WI38 (cell line): ENCODE data around the gene ZZZ3.
"Not testable (repeated sequence)": the region's sequence is repeated elsewhere in the genome, so short reads cannot be mapped to it uniquely, and the experiment has no call there.

Experiments
- H3K4me3 ChIP-seq: 2 replicates; pipeline ENCODE4 v1.5.1; 2011; ENCODE audit warnings: low read depth, mild to moderate bottlenecking, control low read depth, low read length
- TF ChIP-seq, protein P1 (sequence below): IDR thresholded peaks from 2 replicates; pipeline ENCODE4 v1.5.1; 2012; ENCODE audit warnings: low read depth, mild to moderate bottlenecking, control low read depth, low read length

Gene ZZZ3

DNA sequence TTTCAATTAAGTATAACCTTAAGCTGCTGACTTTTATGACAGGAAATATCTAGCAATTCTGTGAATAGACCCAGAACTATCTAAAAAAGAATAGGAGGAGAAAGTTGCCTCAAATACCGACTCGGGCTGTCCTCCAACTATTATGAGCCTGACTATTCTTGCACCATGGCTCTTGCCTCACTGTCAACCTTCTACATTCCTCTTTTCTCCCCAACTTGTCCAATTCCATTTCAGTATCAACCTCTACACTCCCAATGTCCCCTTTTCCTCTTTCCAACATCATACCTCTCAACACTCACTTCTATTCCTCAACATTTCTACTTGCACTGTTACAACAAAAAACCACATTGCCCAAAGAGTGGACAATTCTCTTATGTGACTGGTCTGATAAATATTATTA, 2.3 kb downstream of the ZZZ3 start:
- no peak overlapping the region for H3K4me3 ChIP-seq
- TF ChIP-seq, protein P1, sequence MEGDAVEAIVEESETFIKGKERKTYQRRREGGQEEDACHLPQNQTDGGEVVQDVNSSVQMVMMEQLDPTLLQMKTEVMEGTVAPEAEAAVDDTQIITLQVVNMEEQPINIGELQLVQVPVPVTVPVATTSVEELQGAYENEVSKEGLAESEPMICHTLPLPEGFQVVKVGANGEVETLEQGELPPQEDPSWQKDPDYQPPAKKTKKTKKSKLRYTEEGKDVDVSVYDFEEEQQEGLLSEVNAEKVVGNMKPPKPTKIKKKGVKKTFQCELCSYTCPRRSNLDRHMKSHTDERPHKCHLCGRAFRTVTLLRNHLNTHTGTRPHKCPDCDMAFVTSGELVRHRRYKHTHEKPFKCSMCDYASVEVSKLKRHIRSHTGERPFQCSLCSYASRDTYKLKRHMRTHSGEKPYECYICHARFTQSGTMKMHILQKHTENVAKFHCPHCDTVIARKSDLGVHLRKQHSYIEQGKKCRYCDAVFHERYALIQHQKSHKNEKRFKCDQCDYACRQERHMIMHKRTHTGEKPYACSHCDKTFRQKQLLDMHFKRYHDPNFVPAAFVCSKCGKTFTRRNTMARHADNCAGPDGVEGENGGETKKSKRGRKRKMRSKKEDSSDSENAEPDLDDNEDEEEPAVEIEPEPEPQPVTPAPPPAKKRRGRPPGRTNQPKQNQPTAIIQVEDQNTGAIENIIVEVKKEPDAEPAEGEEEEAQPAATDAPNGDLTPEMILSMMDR, result no peak

DNA sequence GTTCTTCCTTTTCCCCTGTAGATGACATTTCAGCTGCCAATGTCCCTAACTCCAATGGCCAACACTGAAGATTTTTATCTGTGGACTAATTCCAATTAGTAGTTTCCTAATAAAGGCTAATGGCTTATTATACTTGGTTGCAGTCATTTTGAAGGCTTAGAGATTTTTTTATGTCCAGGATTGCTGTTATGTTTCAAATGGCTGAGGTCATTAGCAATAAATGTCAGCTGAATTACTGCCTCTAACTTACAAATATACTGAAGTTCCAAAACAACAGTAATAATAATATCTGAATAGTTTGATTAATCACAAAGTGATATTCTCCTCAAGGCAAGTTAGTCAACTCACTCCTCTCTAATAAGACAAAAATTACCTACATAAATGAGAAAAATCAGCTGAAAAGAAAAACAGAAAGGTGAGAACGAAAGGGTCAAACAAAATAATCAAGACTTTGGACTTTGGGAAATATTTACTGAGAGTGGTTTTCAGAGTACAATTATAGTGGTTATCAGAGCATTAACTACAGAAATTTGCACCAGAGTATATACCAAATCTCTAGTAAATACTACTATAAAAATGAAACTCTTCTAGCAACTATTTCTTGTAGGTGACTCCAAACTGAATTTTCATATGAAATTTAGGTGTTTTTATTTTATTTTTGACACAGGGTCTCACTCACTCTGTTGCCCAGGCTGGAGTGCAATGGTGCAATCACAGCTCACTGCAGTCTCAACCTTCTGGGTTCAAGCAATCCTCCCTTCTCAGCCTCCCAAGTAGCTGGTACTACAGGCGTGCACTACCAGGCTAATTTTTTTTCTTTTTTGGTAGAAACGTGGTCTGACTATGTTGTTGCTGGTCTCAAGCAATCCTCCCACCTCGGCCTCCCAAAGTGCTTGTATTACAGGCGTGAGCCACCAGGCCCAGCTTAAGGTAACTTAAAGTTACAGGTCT, 3.5 kb downstream of the ZZZ3 start:
- TF ChIP-seq, protein P1, result no peak
- no peak overlapping the region for H3K4me3 ChIP-seq

DNA sequence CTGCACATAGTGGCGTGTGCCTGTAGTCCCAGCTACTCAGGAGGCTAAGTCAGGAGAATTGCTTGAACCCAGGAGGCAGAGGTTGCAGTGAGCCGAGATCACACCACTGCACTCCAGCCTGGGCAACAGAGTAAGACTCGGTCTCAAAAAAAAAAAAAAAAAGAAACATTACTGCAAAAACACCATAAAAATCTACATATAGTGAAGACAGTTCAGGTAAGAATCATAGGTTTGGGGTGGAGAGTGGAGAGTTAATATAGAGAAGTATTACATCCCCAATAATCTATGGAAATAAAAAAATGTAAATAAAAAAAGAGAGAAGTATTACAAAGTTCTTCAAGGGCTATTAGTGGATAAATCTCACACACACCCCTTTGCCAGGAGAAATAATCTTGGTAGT, 7.7 kb downstream of the ZZZ3 start:
- H3K4me3 ChIP-seq, result not testable (repeated sequence)

DNA sequence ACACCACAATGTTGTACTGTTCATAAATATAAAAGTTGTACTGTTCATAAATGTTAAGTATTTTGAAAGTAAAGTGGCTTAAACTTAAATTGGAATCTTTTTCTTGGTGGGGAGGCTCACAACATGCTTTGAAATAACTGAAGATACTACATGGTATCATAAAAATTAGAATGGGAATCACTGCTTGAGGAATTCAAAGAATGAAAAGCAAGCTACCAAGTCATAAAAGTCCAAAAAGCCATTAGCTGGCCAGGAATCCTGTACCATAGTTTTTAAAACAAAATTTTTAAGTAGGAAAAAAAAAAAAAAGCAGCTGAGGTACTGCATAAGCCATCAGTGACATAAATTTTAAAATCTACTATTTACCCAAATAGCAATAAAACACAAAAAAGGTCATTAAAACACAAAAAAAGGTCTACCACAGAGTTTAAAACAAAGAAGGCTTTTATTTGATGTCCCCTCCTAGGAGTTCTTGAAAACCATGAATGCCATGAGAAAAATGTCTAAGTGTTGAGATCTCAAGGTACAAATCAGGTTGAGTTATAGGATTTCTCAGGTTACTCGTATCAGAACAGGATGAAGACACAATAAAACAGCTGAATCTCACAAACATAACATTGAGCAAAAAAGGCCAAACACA, 8.6 kb downstream of the ZZZ3 start:
- TF ChIP-seq, protein P1, result no peak
- H3K4me3 ChIP-seq, result no peak overlapping the region

DNA sequence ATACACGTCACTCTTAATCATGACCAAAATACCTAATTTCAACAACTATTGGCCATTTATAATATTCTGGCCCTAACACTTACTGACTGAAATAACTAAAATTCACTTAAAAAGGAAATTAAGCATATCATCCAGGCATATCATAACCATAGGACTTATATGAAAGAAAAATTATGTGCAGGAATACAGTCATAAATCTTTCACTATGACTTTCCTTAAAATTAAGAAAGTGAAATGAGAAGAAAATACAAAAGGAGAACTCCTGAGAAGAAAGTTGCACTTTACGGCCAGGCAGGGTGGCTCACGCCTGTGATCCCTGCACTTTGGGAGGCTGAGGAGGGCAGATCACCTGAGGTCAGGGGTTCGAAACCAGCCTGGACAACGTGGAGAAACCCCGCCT, 9.4 kb downstream of the ZZZ3 start:
- H3K4me3 ChIP-seq, result no peak overlapping the region
- TF ChIP-seq, protein P1, result no peak

DNA sequence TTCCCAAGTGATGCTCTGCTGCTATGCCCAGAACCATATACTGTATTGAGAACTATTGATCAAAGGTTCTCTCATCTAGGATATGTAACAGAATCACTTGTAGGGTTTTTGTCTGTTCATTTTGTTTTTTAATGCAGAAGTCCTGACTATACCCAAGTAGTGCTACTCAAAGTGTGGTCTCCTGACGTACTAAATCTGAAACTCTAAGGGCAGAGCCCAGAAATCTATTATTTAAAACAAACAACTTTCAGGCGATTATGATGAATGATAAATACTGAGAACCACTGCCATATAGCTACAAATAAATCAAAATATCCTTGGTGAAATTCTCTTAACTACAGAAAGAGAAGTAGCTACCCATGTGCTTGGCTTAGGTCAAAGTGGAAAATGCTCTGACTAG, 10.1 kb downstream of the ZZZ3 start:
- peak overlapping the region; percentile 18; the same call in 1 of the 2 replicates for H3K4me3 ChIP-seq
- TF ChIP-seq, protein P1, result no peak

DNA sequence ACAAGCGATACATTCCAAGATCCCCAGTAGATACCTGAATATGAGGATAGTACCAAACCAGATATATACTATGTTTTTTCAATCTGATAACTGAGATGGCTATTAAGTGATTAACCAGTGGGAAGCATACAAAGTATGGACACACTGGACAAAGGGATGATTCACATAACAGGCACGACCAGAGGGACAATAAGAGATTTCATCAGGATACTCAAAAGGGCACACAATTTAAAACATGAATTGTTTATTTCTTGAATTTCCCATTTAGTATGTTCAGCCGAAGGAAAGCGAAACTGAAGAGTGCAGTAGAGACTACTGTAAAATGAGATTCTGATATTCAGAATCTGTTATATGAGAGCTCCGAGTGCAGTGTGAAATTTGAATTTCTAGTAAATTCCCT, 10.6 kb downstream of the ZZZ3 start:
- peak overlapping the region; percentile 19; the same call in 1 of the 2 replicates for H3K4me3 ChIP-seq
- TF ChIP-seq, protein P1, result no peak
